ENCODE results near the gene RCAN2.

The RCAN2 gene

GRCh38 chr6:46211917-46212316, 279.3 kb downstream of the RCAN2 start:
- H3K4me3 ChIP-seq (ENCODE audit: low read length): no peak overlapping the region
- H3K4me2 ChIP-seq (ENCODE audit: low read depth, low read length): no peak overlapping the region
- H3K4me1 ChIP-seq (ENCODE audit: low read length): no peaks in the 10 kb centered on the region
- DNase-seq: no peak
- H3K79me2 ChIP-seq (ENCODE audit: low read length): no peaks in the 10 kb centered on the region
- H3K9me3 ChIP-seq (replicated peaks; ENCODE audit: insufficient read depth, low read length): no peaks in the 10 kb centered on the region
- TF ChIP-seq CTCF (IDR thresholded peaks at IDR 0.05; ENCODE audit: low read length): no peak
- no peak for TF ChIP-seq EZH2phosphoT487 (IDR thresholded peaks at IDR 0.05; ENCODE audit: low read length)
- no peak for TF ChIP-seq EZH2 (optimal IDR thresholded peaks at IDR 0.05; ENCODE audit: low read depth, low read length)
- H3K27ac ChIP-seq (ENCODE audit: low read length): no peak overlapping the region
- no peaks in the 10 kb centered on the region for H3F3A ChIP-seq (ENCODE audit: insufficient read depth, low read length)
- no peak overlapping the region for H3K9ac ChIP-seq (ENCODE audit: low read length)
- H3K36me3 ChIP-seq (replicated peaks; ENCODE audit: insufficient read depth, low read length): no peaks in the 10 kb centered on the region
- H3K27me3 ChIP-seq (replicated peaks; ENCODE audit: insufficient read depth, low read length): no peaks in the 10 kb centered on the region
- no peak overlapping the region for H2AFZ ChIP-seq (ENCODE audit: low read length)
- no peaks in the 10 kb centered on the region for H4K20me1 ChIP-seq (ENCODE audit: insufficient read depth, low read length)
- H3K9me2 ChIP-seq (replicated peaks; ENCODE audit: insufficient read depth, low read length): no peaks in the 10 kb centered on the region

- Histone ChIP-seq H3K27me3 (replicated peaks; ENCODE audit: insufficient read depth, low read length) (no peaks in the 10 kb centered on the region), H3K36me3 (replicated peaks; ENCODE audit: insufficient read depth, low read length) (no peaks in the 10 kb centered on the region), H3F3A (ENCODE audit: insufficient read depth, low read length) (no peaks in the 10 kb centered on the region), H3K27ac (ENCODE audit: low read length) (no peak overlapping the region), H3K4me1 (ENCODE audit: low read length) (no peaks in the 10 kb centered on the region), H3K4me2 (ENCODE audit: low read depth, low read length) (no peak overlapping the region), H3K9ac (ENCODE audit: low read length) (no peak overlapping the region), H3K9me2 (replicated peaks; ENCODE audit: insufficient read depth, low read length) (no peaks in the 10 kb centered on the region), H3K9me3 (replicated peaks; ENCODE audit: insufficient read depth, low read length) (no peaks in the 10 kb centered on the region), H3K4me3 (ENCODE audit: low read length) (no peak overlapping the region), H4K20me1 (ENCODE audit: insufficient read depth, low read length) (no peaks in the 10 kb centered on the region), H2AFZ (ENCODE audit: low read length) (no peak overlapping the region), H3K79me2 (ENCODE audit: low read length) (no peaks in the 10 kb centered on the region)
- TF ChIP-seq EZH2 (optimal IDR thresholded peaks at IDR 0.05; ENCODE audit: low read depth, low read length): no peak
- DNase-seq: no peak
Observed at GRCh38 chr6:46210294-46210693, 281.0 kb downstream of the RCAN2 start.

- no peak overlapping the region for H3K9ac ChIP-seq (ENCODE audit: low read length)
Observed at GRCh38 chr6:46208303-46208702, 282.9 kb downstream of the RCAN2 start.

GRCh38 chr6:46207174-46207573, 284.1 kb downstream of the RCAN2 start:
- Histone ChIP-seq H3K36me3 (replicated peaks; ENCODE audit: insufficient read depth, low read length) (no peaks in the 10 kb centered on the region), H3K4me1 (ENCODE audit: low read length) (no peaks in the 10 kb centered on the region), H2AFZ (ENCODE audit: low read length) (no peak overlapping the region), H3K9me3 (replicated peaks; ENCODE audit: insufficient read depth, low read length) (no peaks in the 10 kb centered on the region), H3F3A (ENCODE audit: insufficient read depth, low read length) (no peaks in the 10 kb centered on the region), H3K79me2 (ENCODE audit: low read length) (no peaks in the 10 kb centered on the region), H3K27ac (ENCODE audit: low read length) (no peak overlapping the region), H3K27me3 (replicated peaks; ENCODE audit: insufficient read depth, low read length) (no peaks in the 10 kb centered on the region), H3K9me2 (replicated peaks; ENCODE audit: insufficient read depth, low read length) (no peaks in the 10 kb centered on the region), H4K20me1 (ENCODE audit: insufficient read depth, low read length) (no peaks in the 10 kb centered on the region), H3K4me2 (ENCODE audit: low read depth, low read length) (no peak overlapping the region), H3K9ac (ENCODE audit: low read length) (no peak overlapping the region), H3K4me3 (ENCODE audit: low read length) (no peak overlapping the region)
- DNase-seq: no peak
- TF ChIP-seq EZH2phosphoT487 (IDR thresholded peaks at IDR 0.05; ENCODE audit: low read length): no peak
- no peak for TF ChIP-seq EZH2 (optimal IDR thresholded peaks at IDR 0.05; ENCODE audit: low read depth, low read length)
- TF ChIP-seq CTCF (IDR thresholded peaks at IDR 0.05; ENCODE audit: low read length): no peak

More at GRCh38 chr6:46208303-46208702, 282.9 kb downstream of the RCAN2 start:
- Histone ChIP-seq H3K27ac (ENCODE audit: low read length) (no peak overlapping the region), H3K4me3 (ENCODE audit: low read length) (no peak overlapping the region), H4K20me1 (ENCODE audit: insufficient read depth, low read length) (no peaks in the 10 kb centered on the region), H3K4me1 (ENCODE audit: low read length) (no peaks in the 10 kb centered on the region), H3K9me3 (replicated peaks; ENCODE audit: insufficient read depth, low read length) (no peaks in the 10 kb centered on the region), H3K9me2 (replicated peaks; ENCODE audit: insufficient read depth, low read length) (no peaks in the 10 kb centered on the region), H3F3A (ENCODE audit: insufficient read depth, low read length) (no peaks in the 10 kb centered on the region), H2AFZ (ENCODE audit: low read length) (no peak overlapping the region), H3K4me2 (ENCODE audit: low read depth, low read length) (no peak overlapping the region), H3K79me2 (ENCODE audit: low read length) (no peaks in the 10 kb centered on the region), H3K36me3 (replicated peaks; ENCODE audit: insufficient read depth, low read length) (no peaks in the 10 kb centered on the region), H3K27me3 (replicated peaks; ENCODE audit: insufficient read depth, low read length) (no peaks in the 10 kb centered on the region)
- TF ChIP-seq CTCF (IDR thresholded peaks at IDR 0.05; ENCODE audit: low read length): no peak
- DNase-seq: no peak
